ENCODE results near the gene ITIH5. TPM values are rescaled to one million over a fixed set of nuclear protein-coding genes. Genes with fewer than 3 reads are reported as not detected.

ITIH5 gene
- polyA plus RNA-seq, 3 donors, result not detected

DNA sequence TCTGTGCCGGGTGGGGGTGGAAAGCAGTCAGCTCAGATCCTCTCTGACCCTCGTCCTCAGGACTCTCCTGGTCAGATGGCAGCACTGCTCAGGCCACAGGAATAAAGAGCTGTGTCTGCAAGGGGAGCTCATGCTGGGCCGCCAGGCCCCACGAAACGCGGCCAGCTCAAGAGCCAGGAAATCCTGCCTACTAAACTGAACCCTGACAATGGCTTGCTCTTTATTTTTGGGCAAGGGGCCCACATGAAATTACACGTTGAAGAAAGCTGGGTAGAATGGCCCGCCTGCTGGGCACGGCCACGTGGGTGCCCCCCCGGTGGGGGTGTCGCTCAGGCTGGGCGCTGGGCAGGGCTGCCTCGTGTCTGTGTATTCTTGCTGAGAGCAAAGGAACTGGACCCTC lies 103.0 kb downstream of the ITIH5 start:
- Histone ChIP-seq H2AFZ (ENCODE audit: insufficient read depth, low read depth, low read length, poor library complexity, severe bottlenecking) (no peak overlapping the region), H3K27me3 (ENCODE audit: control insufficient read depth in 2 of 2, insufficient read depth in 2 of 2, low read length in 2 of 2) (no peaks in the 10 kb centered on the region), H3K9ac (ENCODE audit: insufficient read depth, low read length, poor library complexity, severe bottlenecking) (no peak overlapping the region), H4K20me1 (ENCODE audit: insufficient read depth, low read length) (no peaks in the 10 kb centered on the region), H3K4me3 (replicated peaks in 1 of 3; ENCODE audit: low read depth in 2 of 3, low read length in 3 of 3) (no peak overlapping the region), H3K36me3 (replicated peaks in 1 of 2; ENCODE audit: control insufficient read depth in 1 of 2, insufficient read depth in 2 of 2, low read length in 2 of 2) (no peaks in the 10 kb centered on the region), H3K4me2 (replicated peaks; ENCODE audit: extremely low read depth, low read length, poor library complexity, severe bottlenecking) (no peak overlapping the region), H3K79me2 (ENCODE audit: insufficient read depth, low read length) (no peaks in the 10 kb centered on the region), H3K27ac (ENCODE audit: low read depth in 1 of 2, low read length in 2 of 2) (no peak overlapping the region), H3K4me1 (ENCODE audit: control insufficient read depth in 1 of 2, insufficient read depth in 2 of 2, low read length in 2 of 2) (no peaks in the 10 kb centered on the region), H3K9me3 (replicated peaks in 1 of 2; ENCODE audit: control insufficient read depth in 1 of 2, insufficient read depth in 1 of 2, low read length in 2 of 2) (no peaks in the 10 kb centered on the region)
- no peak overlapping the region for H3K4me3 Mint-ChIP-seq
- H3K27me3 Mint-ChIP-seq (ENCODE audit: low read depth in 3 of 3), result peaks cover 0 to 3% (median 2%) of the 10 kb centered on the region in 3 donors
- H3K36me3 Mint-ChIP-seq, result no peaks in the 10 kb centered on the region
- no peaks in the 10 kb centered on the region for H3K4me1 Mint-ChIP-seq
- DNase-seq, result no peak
- TF ChIP-seq, protein P1, sequence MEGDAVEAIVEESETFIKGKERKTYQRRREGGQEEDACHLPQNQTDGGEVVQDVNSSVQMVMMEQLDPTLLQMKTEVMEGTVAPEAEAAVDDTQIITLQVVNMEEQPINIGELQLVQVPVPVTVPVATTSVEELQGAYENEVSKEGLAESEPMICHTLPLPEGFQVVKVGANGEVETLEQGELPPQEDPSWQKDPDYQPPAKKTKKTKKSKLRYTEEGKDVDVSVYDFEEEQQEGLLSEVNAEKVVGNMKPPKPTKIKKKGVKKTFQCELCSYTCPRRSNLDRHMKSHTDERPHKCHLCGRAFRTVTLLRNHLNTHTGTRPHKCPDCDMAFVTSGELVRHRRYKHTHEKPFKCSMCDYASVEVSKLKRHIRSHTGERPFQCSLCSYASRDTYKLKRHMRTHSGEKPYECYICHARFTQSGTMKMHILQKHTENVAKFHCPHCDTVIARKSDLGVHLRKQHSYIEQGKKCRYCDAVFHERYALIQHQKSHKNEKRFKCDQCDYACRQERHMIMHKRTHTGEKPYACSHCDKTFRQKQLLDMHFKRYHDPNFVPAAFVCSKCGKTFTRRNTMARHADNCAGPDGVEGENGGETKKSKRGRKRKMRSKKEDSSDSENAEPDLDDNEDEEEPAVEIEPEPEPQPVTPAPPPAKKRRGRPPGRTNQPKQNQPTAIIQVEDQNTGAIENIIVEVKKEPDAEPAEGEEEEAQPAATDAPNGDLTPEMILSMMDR (IDR thresholded peaks at IDR 0.05), result no peak
- intact Hi-C loops (cut with micrococcal nuclease), result no loop called here
- peaks cover 0 to 3% (median 0%) of the 10 kb centered on the region in 7 donors for H3K9me3 Mint-ChIP-seq
- WGBS (ENCODE audit: insufficient coverage), result 49% methylated on average over 9 of the region's 14 CpGs
- peak overlapping the region in 1 of 7 donors; percentile 23 for H3K27ac Mint-ChIP-seq

DNA sequence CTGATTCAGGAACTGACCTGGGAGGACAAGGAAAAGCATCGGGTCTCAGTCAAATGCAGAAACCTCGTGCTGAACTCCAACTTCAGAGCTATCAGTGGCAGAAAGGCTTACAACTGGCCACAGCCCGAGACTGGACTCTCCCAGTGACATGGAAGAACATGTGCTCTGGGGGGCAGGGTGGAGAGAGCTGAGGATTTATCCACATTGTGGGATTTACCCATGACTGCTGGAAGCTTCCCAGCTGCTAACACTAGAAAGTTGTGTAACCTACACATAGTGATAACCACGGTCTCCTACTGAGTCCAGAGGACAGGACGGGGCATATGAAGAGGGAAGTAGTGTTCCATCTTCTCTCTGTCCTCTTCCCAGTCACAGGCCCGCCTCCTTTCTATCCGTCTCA lies 103.4 kb downstream of the ITIH5 start:
- WGBS (ENCODE audit: insufficient coverage), result 86% methylated on average over 3 of the region's 7 CpGs

More for the DNA sequence above, 103.4 kb downstream of the ITIH5 start:
- peaks cover 0 to 3% (median 2%) of the 10 kb centered on the region in 3 donors for H3K27me3 Mint-ChIP-seq (ENCODE audit: low read depth in 3 of 3)
- no peaks in the 10 kb centered on the region for H3K27me3 ChIP-seq (ENCODE audit: control insufficient read depth in 2 of 2, insufficient read depth in 2 of 2, low read length in 2 of 2)
- H3K9me3 ChIP-seq (replicated peaks in 1 of 2; ENCODE audit: control insufficient read depth in 1 of 2, insufficient read depth in 1 of 2, low read length in 2 of 2), result no peaks in the 10 kb centered on the region
- DNase-seq, result no peak
- no peaks in the 10 kb centered on the region for H3K4me1 ChIP-seq (ENCODE audit: control insufficient read depth in 1 of 2, insufficient read depth in 2 of 2, low read length in 2 of 2)
- no peak overlapping the region for H3K4me2 ChIP-seq (replicated peaks; ENCODE audit: extremely low read depth, low read length, poor library complexity, severe bottlenecking)
- no peaks in the 10 kb centered on the region for H3K36me3 ChIP-seq (replicated peaks in 1 of 2; ENCODE audit: control insufficient read depth in 1 of 2, insufficient read depth in 2 of 2, low read length in 2 of 2)
- intact Hi-C loops (cut with micrococcal nuclease), result no loop called here
- no peaks in the 10 kb centered on the region for H3K36me3 Mint-ChIP-seq
- H4K20me1 ChIP-seq (ENCODE audit: insufficient read depth, low read length), result no peaks in the 10 kb centered on the region
- peak overlapping the region in 1 of 7 donors; percentile 23 for H3K27ac Mint-ChIP-seq
- TF ChIP-seq, protein P1 (IDR thresholded peaks at IDR 0.05), result no peak
- no peaks in the 10 kb centered on the region for H3K79me2 ChIP-seq (ENCODE audit: insufficient read depth, low read length)
- no peak overlapping the region for H3K27ac ChIP-seq (ENCODE audit: low read depth in 1 of 2, low read length in 2 of 2)
- H3K4me3 Mint-ChIP-seq, result no peak overlapping the region
- no peak overlapping the region for H3K4me3 ChIP-seq (replicated peaks in 1 of 3; ENCODE audit: low read depth in 2 of 3, low read length in 3 of 3)
- H3K4me1 Mint-ChIP-seq, result no peaks in the 10 kb centered on the region
- no peak overlapping the region for H3K9ac ChIP-seq (ENCODE audit: insufficient read depth, low read length, poor library complexity, severe bottlenecking)
- peaks cover 0 to 3% (median 0%) of the 10 kb centered on the region in 7 donors for H3K9me3 Mint-ChIP-seq
- no peak overlapping the region for H2AFZ ChIP-seq (ENCODE audit: insufficient read depth, low read depth, low read length, poor library complexity, severe bottlenecking)
